ELF-1 (cell line): ENCODE measurements around the gene FZD8.

ENCODE experiments used
- DNase-seq: peaks from one replicate; pipeline ENCODE4 v3.0.0-alpha.2; 2016; ENCODE audit warnings: low read depth, low spot score

FZD8 gene

GRCh38 chr10:35607475-35608327, 34.4 kb downstream of the FZD8 start:
- DNase-seq = peak; percentile 34

DNA sequence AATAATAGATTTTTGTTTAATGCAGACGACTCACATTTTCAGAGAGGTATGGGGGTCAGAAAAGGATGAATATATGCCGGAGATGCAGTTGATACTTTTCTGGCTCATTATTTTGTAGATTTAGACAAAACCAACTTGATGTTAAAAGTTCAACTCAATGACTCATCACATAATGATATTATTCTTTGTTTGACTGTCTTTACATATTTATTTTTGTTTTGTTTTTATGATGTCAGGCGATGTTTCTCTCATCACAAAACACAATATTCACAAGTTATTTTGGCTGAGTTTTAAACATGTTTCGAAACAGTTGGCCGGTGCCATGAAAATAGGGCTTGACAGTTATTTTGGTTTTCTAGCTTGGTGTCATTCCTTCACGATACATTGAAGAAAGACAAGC, 35.7 kb downstream of the FZD8 start:
- DNase-seq = no peak

GRCh38 chr10:35605191-35605590, 36.9 kb downstream of the FZD8 start, which contains the start of gene GJD4:
GJD4 (plus strand) TSS chr10:35605341; CDS start chr10:35605568, 227 bp downstream.
- DNase-seq = peak; percentile 50

DNA sequence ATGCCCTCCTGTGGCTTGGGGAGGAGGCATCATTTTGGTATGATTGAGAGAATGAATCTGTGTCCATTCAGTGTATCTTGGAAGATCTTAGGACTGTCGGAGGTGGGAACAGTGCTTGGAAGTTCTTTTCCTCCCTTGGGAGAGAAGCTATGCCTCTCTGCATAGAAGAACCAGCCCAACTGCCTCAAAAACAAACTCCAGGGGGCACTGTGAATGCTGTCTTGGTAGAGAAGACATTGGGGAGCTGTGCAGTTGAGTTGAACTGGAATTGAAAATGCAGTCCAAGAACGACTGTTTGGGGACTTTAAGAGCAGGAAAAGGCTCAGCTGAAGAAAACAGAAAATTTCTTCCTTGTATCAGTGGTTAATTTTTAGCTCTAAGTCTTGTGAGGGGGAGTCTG, 41.9 kb downstream of the FZD8 start:
- peak; percentile 10 for DNase-seq

GRCh38 chr10:35598379-35598778, 43.7 kb downstream of the FZD8 start:
- peak; percentile 13 for DNase-seq

GRCh38 chr10:35595106-35595505, 47.0 kb downstream of the FZD8 start:
- DNase-seq = no peak

DNA sequence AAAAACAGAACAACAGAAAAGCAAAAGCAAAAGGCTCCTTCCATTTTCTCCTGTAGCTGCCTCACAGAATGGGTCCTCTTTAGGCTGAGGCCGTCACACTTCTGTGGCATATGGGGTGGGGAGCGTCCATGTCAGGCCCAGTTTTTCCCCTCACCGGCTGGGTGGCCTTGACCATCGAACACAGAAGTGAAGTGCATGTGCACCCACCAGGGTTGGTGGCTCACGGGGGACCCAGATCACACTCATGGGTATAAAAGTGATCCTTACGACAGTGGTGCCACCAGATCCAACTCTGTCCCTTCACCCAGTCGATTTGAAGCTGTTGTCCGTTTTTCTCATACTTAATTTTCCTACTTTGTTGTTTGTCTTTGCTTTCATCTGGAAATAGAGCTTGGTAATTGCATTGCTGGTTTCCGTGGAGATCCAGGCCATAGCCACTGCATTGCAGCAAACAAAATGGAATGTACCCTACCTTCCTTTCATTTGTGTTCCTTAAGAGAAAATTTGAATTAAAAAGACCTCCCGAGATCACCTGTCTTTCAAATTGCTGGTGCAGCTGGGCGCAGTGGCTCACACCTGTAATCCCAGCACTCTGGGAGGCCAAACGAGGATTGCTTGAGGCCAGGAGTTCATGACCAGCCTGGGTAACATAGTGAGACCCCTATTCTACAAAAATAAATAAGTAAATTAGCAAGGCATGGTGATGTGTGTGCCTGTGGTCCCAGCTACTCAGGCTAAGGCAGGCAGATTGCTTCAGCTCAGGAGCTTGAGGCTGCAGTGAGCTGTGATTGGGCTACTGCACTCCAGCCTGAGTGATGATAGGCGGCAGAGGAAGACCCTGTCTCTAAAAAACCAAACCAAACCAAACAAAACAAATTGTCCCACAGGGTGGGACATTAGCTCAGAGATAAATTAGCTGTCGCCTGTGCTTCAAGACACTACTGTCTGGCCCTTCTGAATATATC, 47.7 kb downstream of the FZD8 start:
- peak; percentile 50 for DNase-seq

DNA sequence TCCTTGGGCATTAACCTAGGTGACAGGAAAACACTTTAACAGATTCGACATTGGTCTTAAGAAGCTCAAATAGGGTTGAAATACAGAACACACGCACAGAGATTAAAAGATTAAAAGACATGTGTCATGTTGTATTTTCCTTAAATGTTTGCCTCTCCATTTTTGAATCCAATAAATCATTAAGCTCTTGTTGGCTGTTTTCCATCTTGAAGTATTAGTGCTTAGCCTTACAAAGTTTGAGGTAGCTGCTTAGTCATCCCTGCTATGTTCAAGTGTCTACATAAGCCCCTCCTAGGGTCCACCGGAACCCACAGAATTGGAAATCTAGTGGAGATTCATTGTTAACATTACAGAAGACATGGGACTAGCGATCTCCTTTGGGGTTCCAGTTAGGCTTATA, 49.7 kb downstream of the FZD8 start:
- DNase-seq = no peak

- DNase-seq = no peak
These were observed 53.3 kb downstream of the FZD8 start for GRCh38 chr10:35588836-35589235.
